ENCODE data around the gene SLC66A3. TPM values are rescaled to one million over a fixed set of nuclear protein-coding genes. Genes with fewer than 3 reads are reported as not detected.

The SLC66A3 gene
- total RNA-seq, 1 experiment from 2014 or later, result 12.5 TPM

DNA sequence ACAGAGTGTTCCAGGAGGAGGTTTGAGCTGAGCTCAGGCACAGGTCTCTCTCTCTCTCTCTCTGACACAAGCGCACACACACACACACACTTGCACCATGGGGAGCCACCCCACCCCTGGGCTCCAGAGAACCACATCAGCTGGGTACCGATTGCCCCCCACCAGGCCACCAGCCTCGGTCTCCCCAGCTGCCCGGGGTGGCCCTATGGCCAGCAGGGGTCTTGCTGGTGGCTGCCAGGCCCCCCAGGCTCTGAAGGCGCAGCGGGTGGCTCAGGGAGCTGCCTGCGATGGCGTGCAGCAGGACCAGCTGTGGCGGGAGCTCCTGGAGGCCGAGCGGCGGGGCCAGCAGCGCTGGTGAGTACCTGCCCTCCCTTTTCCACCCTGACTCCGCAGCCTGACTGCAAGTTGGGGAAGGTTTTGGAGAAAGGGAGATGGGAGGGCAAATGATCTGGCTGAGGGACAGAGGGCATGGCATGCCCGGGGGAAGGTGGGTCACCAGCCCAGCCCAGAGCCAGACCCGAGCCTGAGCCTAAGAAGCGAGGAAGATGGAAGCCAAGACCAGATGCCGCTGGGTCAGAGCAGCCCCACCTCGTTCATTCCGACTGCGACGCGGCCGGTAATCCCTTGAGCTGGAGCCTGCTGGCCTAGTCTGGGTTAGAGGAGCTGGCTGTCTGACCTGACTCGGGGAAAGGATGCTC is 21.9 kb upstream of the SLC66A3 start (continued):
- TF ChIP-seq MYBL2 (CRISPR knock-in tag; IDR thresholded peaks at IDR 0.05), result no peak
- TF ChIP-seq, protein P1, sequence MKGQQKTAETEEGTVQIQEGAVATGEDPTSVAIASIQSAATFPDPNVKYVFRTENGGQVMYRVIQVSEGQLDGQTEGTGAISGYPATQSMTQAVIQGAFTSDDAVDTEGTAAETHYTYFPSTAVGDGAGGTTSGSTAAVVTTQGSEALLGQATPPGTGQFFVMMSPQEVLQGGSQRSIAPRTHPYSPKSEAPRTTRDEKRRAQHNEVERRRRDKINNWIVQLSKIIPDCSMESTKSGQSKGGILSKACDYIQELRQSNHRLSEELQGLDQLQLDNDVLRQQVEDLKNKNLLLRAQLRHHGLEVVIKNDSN (CRISPR knock-in tag; IDR thresholded peaks at IDR 0.05), result no peak
- TF ChIP-seq ZNF671 (CRISPR knock-in tag; IDR thresholded peaks at IDR 0.05), result no peak
- TF ChIP-seq TEAD1 (CRISPR knock-in tag; IDR thresholded peaks at IDR 0.05), result no peak
- TF ChIP-seq, protein P2, sequence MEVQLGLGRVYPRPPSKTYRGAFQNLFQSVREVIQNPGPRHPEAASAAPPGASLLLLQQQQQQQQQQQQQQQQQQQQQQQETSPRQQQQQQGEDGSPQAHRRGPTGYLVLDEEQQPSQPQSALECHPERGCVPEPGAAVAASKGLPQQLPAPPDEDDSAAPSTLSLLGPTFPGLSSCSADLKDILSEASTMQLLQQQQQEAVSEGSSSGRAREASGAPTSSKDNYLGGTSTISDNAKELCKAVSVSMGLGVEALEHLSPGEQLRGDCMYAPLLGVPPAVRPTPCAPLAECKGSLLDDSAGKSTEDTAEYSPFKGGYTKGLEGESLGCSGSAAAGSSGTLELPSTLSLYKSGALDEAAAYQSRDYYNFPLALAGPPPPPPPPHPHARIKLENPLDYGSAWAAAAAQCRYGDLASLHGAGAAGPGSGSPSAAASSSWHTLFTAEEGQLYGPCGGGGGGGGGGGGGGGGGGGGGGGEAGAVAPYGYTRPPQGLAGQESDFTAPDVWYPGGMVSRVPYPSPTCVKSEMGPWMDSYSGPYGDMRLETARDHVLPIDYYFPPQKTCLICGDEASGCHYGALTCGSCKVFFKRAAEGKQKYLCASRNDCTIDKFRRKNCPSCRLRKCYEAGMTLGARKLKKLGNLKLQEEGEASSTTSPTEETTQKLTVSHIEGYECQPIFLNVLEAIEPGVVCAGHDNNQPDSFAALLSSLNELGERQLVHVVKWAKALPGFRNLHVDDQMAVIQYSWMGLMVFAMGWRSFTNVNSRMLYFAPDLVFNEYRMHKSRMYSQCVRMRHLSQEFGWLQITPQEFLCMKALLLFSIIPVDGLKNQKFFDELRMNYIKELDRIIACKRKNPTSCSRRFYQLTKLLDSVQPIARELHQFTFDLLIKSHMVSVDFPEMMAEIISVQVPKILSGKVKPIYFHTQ (CRISPR knock-in tag; IDR thresholded peaks at IDR 0.05), result no peak
- no peak for TF ChIP-seq KAT7 (CRISPR knock-in tag; IDR thresholded peaks at IDR 0.05; ENCODE audit: borderline replicate concordance)
- TF ChIP-seq ZNF138 (CRISPR knock-in tag; conservative IDR thresholded peaks at IDR 0.05), result no peak
- no peak for TF ChIP-seq MXD4 (CRISPR knock-in tag; IDR thresholded peaks at IDR 0.05; ENCODE audit: borderline replicate concordance)
- TF ChIP-seq, protein P3, sequence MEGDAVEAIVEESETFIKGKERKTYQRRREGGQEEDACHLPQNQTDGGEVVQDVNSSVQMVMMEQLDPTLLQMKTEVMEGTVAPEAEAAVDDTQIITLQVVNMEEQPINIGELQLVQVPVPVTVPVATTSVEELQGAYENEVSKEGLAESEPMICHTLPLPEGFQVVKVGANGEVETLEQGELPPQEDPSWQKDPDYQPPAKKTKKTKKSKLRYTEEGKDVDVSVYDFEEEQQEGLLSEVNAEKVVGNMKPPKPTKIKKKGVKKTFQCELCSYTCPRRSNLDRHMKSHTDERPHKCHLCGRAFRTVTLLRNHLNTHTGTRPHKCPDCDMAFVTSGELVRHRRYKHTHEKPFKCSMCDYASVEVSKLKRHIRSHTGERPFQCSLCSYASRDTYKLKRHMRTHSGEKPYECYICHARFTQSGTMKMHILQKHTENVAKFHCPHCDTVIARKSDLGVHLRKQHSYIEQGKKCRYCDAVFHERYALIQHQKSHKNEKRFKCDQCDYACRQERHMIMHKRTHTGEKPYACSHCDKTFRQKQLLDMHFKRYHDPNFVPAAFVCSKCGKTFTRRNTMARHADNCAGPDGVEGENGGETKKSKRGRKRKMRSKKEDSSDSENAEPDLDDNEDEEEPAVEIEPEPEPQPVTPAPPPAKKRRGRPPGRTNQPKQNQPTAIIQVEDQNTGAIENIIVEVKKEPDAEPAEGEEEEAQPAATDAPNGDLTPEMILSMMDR (IDR thresholded peaks at IDR 0.05), result no peak
- TF ChIP-seq ZNF416 (CRISPR knock-in tag; IDR thresholded peaks at IDR 0.05), result no peak
- TF ChIP-seq, protein P4, sequence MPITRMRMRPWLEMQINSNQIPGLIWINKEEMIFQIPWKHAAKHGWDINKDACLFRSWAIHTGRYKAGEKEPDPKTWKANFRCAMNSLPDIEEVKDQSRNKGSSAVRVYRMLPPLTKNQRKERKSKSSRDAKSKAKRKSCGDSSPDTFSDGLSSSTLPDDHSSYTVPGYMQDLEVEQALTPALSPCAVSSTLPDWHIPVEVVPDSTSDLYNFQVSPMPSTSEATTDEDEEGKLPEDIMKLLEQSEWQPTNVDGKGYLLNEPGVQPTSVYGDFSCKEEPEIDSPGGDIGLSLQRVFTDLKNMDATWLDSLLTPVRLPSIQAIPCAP (CRISPR knock-in tag; IDR thresholded peaks at IDR 0.05), result no peak
- TF ChIP-seq, protein P5, sequence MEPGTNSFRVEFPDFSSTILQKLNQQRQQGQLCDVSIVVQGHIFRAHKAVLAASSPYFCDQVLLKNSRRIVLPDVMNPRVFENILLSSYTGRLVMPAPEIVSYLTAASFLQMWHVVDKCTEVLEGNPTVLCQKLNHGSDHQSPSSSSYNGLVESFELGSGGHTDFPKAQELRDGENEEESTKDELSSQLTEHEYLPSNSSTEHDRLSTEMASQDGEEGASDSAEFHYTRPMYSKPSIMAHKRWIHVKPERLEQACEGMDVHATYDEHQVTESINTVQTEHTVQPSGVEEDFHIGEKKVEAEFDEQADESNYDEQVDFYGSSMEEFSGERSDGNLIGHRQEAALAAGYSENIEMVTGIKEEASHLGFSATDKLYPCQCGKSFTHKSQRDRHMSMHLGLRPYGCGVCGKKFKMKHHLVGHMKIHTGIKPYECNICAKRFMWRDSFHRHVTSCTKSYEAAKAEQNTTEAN (CRISPR knock-in tag; IDR thresholded peaks at IDR 0.05), result peak; percentile 95
- 0 out of 2 replicates have a peak, but pooled peaks have one; percentile 8 for TF ChIP-seq GABPB1 (CRISPR knock-in tag; IDR thresholded peaks at IDR 0.05)
- TF ChIP-seq NR3C1 (CRISPR knock-in tag; conservative IDR thresholded peaks at IDR 0.05; ENCODE audit: low read depth), result no peak
- TF ChIP-seq ZNF396 (CRISPR knock-in tag; IDR thresholded peaks at IDR 0.05; ENCODE audit: borderline replicate concordance), result no peak
- TF ChIP-seq, protein P6, sequence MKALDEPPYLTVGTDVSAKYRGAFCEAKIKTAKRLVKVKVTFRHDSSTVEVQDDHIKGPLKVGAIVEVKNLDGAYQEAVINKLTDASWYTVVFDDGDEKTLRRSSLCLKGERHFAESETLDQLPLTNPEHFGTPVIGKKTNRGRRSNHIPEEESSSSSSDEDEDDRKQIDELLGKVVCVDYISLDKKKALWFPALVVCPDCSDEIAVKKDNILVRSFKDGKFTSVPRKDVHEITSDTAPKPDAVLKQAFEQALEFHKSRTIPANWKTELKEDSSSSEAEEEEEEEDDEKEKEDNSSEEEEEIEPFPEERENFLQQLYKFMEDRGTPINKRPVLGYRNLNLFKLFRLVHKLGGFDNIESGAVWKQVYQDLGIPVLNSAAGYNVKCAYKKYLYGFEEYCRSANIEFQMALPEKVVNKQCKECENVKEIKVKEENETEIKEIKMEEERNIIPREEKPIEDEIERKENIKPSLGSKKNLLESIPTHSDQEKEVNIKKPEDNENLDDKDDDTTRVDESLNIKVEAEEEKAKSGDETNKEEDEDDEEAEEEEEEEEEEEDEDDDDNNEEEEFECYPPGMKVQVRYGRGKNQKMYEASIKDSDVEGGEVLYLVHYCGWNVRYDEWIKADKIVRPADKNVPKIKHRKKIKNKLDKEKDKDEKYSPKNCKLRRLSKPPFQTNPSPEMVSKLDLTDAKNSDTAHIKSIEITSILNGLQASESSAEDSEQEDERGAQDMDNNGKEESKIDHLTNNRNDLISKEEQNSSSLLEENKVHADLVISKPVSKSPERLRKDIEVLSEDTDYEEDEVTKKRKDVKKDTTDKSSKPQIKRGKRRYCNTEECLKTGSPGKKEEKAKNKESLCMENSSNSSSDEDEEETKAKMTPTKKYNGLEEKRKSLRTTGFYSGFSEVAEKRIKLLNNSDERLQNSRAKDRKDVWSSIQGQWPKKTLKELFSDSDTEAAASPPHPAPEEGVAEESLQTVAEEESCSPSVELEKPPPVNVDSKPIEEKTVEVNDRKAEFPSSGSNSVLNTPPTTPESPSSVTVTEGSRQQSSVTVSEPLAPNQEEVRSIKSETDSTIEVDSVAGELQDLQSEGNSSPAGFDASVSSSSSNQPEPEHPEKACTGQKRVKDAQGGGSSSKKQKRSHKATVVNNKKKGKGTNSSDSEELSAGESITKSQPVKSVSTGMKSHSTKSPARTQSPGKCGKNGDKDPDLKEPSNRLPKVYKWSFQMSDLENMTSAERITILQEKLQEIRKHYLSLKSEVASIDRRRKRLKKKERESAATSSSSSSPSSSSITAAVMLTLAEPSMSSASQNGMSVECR (CRISPR knock-in tag; IDR thresholded peaks at IDR 0.05; ENCODE audit: borderline replicate concordance), result no peak
- TF ChIP-seq SMAD4 (CRISPR knock-in tag; IDR thresholded peaks at IDR 0.05), result no peak
- TF ChIP-seq ZNF423 (CRISPR knock-in tag; IDR thresholded peaks at IDR 0.05), result peak; percentile 57; the same call in 1 of the 2 replicates
- TF ChIP-seq, protein P7, sequence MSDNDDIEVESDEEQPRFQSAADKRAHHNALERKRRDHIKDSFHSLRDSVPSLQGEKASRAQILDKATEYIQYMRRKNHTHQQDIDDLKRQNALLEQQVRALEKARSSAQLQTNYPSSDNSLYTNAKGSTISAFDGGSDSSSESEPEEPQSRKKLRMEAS (CRISPR knock-in tag; IDR thresholded peaks at IDR 0.05), result no peak
